Omental fat pad (tissue), 4 donors: ENCODE data around the gene ARHGEF38. TPM values are rescaled to one million over a fixed set of nuclear protein-coding genes. Genes with fewer than 3 reads are reported as not detected.

ENCODE experiments used
- ATAC-seq: fragments of 150-250 bp; one replicate; pipeline ENCODE4 v1.9.1; 2016; ENCODE audit warnings: mild to moderate bottlenecking, moderate library complexity; ENCODE audit not compliant: low FRiP score
- DNase-seq: peaks from one replicate; pipeline ENCODE4 v3.0.0-alpha.2; 2019; ENCODE audit warnings: low spot score
- total RNA-seq, 4 donors: library from RNA; depleted of rRNA; stranded (reverse); fragments of >200 nt; gene quantifications; one replicate each; pipeline ENCODE4 v1.1.0, GENCODE V29; 2016
- TF ChIP-seq, protein P1 (sequence below), 3 donors: fragments of 450-650 bp; IDR thresholded peaks; one replicate each; pipeline ENCODE4 v1.5.1; 2016 to 2017; ENCODE audit warnings: antibody characterized with exemption in 3 of 3, mild to moderate bottlenecking in 3 of 3, moderate library complexity in 2 of 3

Gene ARHGEF38, protein sequence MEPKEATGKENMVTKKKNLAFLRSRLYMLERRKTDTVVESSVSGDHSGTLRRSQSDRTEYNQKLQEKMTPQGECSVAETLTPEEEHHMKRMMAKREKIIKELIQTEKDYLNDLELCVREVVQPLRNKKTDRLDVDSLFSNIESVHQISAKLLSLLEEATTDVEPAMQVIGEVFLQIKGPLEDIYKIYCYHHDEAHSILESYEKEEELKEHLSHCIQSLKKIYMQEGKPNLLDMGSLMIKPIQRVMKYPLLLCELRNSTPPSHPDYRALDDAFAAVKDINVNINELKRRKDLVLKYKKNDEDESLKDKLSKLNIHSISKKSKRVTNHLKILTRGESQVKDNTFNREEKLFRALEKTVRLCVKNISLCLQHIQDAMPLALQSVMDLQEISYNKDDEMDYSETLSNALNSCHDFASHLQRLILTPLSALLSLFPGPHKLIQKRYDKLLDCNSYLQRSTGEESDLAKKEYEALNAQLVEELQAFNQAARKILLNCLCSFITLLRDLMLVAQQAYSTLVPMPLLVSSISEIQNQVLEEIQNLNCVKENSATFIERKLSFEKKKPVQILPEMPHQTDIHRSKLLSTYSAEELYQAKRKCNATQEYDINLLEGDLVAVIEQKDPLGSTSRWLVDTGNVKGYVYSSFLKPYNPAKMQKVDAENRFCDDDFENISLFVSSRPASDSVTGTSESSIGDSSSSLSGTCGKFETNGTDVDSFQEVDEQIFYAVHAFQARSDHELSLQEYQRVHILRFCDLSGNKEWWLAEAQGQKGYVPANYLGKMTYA
- not detected for total RNA-seq

DNA sequence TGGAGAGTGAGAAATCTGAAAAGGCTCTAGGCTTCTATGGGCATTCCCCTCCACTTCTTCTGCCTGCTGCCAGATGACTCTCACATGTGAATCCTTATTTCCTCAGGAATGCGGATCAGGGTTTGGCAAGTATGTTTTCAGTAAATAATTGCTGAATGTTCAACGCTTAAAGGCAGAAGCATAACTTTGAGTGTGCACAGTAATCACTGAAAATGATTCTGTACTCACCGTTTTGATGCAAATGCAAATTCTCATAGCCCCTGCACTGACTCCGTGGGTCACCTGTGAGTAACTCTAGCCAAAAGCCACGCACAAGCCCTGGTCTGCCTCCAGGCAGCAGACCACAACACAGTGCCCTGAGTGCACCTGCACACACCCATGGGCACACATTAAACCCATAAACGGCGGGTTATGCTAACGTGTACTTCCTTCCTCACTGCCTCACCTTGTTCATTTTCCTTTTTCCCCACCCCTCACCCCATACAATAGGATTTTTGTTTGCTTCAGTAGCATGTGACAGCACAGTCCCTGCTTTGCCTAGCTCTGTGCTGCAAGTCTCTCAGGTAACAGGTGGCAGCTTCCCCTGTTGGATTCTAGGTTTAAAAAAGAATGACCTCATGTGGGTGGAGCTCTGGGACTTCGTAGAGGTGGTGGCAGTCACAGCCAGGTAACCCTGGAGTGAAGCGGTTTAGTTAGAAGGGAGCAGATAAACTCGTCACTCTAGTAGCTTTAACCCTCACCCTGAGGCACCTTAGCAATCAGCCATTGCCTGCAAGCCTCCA is at the start of gene ARHGEF38:
Gene ARHGEF38, plus strand, starts transcription at position 656 of the 782 bp plus-strand sequence. CDS start 146 bp downstream, outside the sequence.
- ATAC-seq (no peak), DNase-seq (no peak)
- TF ChIP-seq, protein P1, sequence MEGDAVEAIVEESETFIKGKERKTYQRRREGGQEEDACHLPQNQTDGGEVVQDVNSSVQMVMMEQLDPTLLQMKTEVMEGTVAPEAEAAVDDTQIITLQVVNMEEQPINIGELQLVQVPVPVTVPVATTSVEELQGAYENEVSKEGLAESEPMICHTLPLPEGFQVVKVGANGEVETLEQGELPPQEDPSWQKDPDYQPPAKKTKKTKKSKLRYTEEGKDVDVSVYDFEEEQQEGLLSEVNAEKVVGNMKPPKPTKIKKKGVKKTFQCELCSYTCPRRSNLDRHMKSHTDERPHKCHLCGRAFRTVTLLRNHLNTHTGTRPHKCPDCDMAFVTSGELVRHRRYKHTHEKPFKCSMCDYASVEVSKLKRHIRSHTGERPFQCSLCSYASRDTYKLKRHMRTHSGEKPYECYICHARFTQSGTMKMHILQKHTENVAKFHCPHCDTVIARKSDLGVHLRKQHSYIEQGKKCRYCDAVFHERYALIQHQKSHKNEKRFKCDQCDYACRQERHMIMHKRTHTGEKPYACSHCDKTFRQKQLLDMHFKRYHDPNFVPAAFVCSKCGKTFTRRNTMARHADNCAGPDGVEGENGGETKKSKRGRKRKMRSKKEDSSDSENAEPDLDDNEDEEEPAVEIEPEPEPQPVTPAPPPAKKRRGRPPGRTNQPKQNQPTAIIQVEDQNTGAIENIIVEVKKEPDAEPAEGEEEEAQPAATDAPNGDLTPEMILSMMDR (IDR thresholded peaks at IDR 0.05): no peak

DNA sequence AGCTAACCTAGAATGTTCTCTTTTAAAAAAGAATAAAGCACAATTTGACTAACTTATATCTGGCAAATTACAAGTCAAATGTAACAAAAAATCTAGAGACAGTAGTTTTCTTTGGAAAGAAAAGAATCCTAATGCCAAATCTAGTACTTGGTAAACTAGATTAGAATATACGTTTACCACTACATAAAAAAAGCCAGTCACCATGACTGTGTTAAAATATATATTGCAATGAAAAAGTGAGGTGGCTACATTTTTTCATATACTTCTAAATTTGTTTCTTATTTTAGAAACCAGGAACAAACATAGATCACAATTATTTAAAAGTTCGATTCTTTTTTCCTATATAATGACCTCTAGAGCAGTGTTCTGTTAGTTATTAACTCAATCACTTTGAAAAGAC is 48.9 kb upstream of the ARHGEF38 start:
- DNase-seq: no peak

DNA sequence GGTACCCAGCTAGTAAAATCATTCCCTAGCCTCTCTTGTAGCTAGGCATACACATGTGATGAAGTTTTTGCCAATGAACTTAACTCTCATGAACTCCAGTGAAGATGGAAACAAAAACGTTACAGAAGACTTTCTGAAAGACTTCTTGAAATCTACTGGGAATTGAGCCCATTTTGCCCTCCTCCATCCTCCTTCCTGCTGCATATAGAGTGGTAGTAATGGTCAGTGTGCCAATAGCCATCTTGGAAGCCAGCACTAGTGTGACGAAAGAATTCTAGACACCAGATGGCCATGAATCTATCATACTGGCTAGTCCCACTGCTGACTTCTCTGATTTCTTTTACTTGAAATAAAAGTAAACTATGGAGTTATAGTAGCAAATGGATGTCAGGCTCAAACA is 47.7 kb upstream of the ARHGEF38 start:
- no peak for ATAC-seq
- DNase-seq: no peak
- TF ChIP-seq, protein P1 (IDR thresholded peaks at IDR 0.05): no peak

More for the DNA sequence above, 48.9 kb upstream of the ARHGEF38 start:
- ATAC-seq: no peak
- TF ChIP-seq, protein P1 (IDR thresholded peaks at IDR 0.05): no peak

DNA sequence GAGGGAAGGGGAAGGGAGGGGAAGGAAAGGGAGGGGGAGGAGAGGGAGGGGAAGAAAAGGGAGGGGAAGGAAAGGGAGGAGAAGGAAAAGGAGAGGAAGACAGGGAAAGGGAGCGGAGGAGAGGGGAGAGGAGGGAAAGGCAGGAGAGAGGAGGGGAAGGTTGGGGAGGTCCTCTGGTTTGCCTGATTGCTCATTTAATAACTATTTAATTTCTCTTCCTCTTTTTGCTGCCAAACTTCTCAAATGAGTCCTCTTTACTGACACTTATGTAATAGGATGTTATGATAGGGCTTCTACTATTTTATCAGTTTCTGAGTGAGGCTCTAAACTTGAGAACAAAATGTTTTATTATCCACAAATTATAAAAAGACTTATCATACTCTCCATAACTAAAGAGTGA is 43.1 kb upstream of the ARHGEF38 start:
- TF ChIP-seq, protein P1 (IDR thresholded peaks at IDR 0.05): no peak
- no peak for ATAC-seq
- DNase-seq: no peak

DNA sequence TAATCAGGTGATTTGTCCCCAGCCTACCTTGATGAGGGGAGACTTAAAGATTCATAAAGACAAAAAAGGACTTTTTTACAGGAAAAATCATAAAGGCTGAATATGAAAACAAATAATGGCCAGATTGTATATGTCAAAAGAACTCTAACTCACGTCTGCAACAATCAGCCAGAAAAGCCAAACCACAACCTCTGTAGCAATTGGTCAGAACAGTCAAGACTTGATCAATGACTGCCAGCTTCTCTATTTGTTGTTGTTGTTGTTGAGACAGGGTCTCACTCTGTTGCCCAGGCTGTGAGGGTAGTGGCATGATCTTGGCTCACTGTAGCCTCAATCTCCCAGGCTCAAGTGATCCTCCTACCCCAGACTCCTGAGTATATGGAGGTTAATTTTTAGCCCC is 42.7 kb upstream of the ARHGEF38 start:
- TF ChIP-seq, protein P1 (IDR thresholded peaks at IDR 0.05): no peak
- ATAC-seq: no peak
- DNase-seq: no peak

DNA sequence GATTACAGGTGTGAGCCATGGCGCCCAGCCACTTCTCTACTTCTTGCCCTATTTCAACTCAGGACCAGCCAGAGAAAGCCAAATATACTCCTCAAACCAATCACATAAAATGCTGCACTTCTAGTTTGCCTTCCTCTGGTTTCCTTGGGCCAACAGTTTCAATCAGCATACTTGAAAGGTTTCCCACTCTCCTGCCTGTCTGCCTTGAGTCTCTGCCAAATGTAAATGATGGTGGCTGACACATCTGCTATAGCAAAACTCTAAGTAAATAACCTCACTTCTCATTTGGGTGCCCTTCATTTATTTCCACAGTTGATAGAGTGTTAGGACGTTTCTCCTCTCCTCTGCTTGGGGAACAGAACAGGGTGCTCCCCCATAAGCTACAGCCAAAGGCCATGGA is 42.2 kb upstream of the ARHGEF38 start:
- TF ChIP-seq, protein P1 (IDR thresholded peaks at IDR 0.05): no peak
- ATAC-seq (no peak), DNase-seq (no peak)
